A549 (cell line): ENCODE results near the gene ACSL5. TPM values are rescaled to one million over a fixed set of nuclear protein-coding genes. Genes with fewer than 3 reads are reported as not detected.

Experiments used
- ATAC-seq, 2 experiments: fragments of 200-7000 bp in 1 of 2; fragments of >200 bp in 1 of 2; cut with Nextera tagmentation in 1 of 2; cut with Tn5 transposase in 1 of 2; 3 replicates each; pipeline versions ENCODE4 v1.8.0 to v1.9.1; 2018 to 2020; ENCODE audit warnings: mild to moderate bottlenecking in 1 of 2, moderate library complexity in 1 of 2
- CTCF ChIA-PET: fragments of 300-600 bp; sonication (Branson Sonifier 250); formaldehyde crosslinking; extraction: SDS; loops from one replicate; lab custom pipeline; 2021; ENCODE audit warnings: antibody characterized with exemption, inconsistent platforms; lab: Yijun Ruan, JAX
- POLR2A ChIA-PET: fragments of 350-600 bp; formaldehyde crosslinking; extraction: SDS; loops from one replicate; lab custom pipeline; 2021; ENCODE audit warnings: antibody characterized with exemption, inconsistent platforms; lab: Yijun Ruan, JAX
- DNase-seq, 2 experiments: peaks; one replicate each; pipeline versions ENCODE4 v3.0.0 to v3.0.0-alpha.2; 2011 to 2016; ENCODE audit warnings: low read depth in 1 of 2, low spot score in 1 of 2
- FAIRE-seq: peaks from 2 replicates; lab custom pipeline; 2011; peaks lifted over from hg19 to GRCh38; lab: Jason Lieb, UNC
- H3K27ac ChIP-seq, 2 experiments: fragments of >200 bp; sonication (Bioruptor Twin); formaldehyde crosslinking; 3 replicates each; pipeline ENCODE4 v1.5.1; 2016 to 2017
- H3K4me1 ChIP-seq: fragments of >200 bp; sonication (Bioruptor Twin); formaldehyde crosslinking; 3 replicates; pipeline ENCODE4 v1.6.1; 2016
- H3K4me2 ChIP-seq: fragments of >200 bp; sonication (Bioruptor Twin); formaldehyde crosslinking; 3 replicates; pipeline ENCODE4 v1.6.1; 2016
- H3K4me3 ChIP-seq: fragments of >200 bp; sonication (Bioruptor Twin); formaldehyde crosslinking; 3 replicates; pipeline ENCODE4 v1.5.1; 2016
- H3K9me3 ChIP-seq: fragments of >200 bp; sonication (Bioruptor Twin); formaldehyde crosslinking; 3 replicates; pipeline ENCODE4 v1.6.1; 2016
- BCL3 ChIP-seq: fragments of >200 bp; sonication (Bioruptor Twin); formaldehyde crosslinking; IDR thresholded peaks from 3 replicates; pipeline ENCODE4 v1.6.1; 2016
- CBX8 ChIP-seq: fragments of 200-600 bp; sonication (generic); IDR thresholded peaks from 2 replicates; pipeline ENCODE4 v1.6.1; 2016
- CEBPB ChIP-seq, 2 experiments: fragments of >200 bp in 1 of 2; sonication (Bioruptor Twin) in 1 of 2; formaldehyde crosslinking in 1 of 2; IDR thresholded peaks; 2 replicates each; pipeline ENCODE4 v1.6.1; 2012 to 2016
- CHD4 ChIP-seq: fragments of 200-600 bp; sonication (generic); IDR thresholded peaks from 2 replicates; pipeline ENCODE4 v1.6.1; 2016; ENCODE audit warnings: antibody characterized with exemption, mild to moderate bottlenecking, borderline replicate concordance
- E2F6 ChIP-seq: IDR thresholded peaks from 2 replicates; pipeline ENCODE4 v1.6.1; 2012; ENCODE audit warnings: low read depth, borderline replicate concordance
- EHF ChIP-seq: fragments of 250-450 bp; sonication (Bioruptor Pico); IDR thresholded peaks from 2 replicates; pipeline ENCODE4 v1.5.0; 2020; ENCODE audit warnings: mild to moderate bottlenecking
- EP300 ChIP-seq, 2 experiments: fragments of >200 bp; sonication (Bioruptor Twin); formaldehyde crosslinking; IDR thresholded peaks; 2 replicates in 1 of 2; 3 replicates in 1 of 2; pipeline ENCODE4 v1.6.1; 2016 to 2017
- ESRRA ChIP-seq: fragments of 150-350 bp; IDR thresholded peaks from 2 replicates; pipeline ENCODE4 v1.6.1; 2014; ENCODE audit warnings: mild to moderate bottlenecking, low read length, borderline replicate concordance
- FOSL2 ChIP-seq, 2 experiments: fragments of 450-650 bp in 1 of 2; fragments of >200 bp in 1 of 2; sonication (Bioruptor Twin) in 1 of 2; formaldehyde crosslinking; IDR thresholded peaks; 2 replicates each; pipeline versions ENCODE4 v1.5.0 to v1.6.1; 2016 to 2020; ENCODE audit warnings: mild to moderate bottlenecking in 1 of 2, moderate library complexity in 1 of 2
- FOXS1 ChIP-seq: fragments of 250-450 bp; sonication (Bioruptor Pico); IDR thresholded peaks from 2 replicates; pipeline ENCODE4 v1.5.0; 2020; ENCODE audit warnings: mild to moderate bottlenecking, moderate library complexity
- HDAC2 ChIP-seq: fragments of 200-600 bp; sonication (generic); IDR thresholded peaks from 2 replicates; pipeline ENCODE4 v1.6.1; 2016
- HES2 ChIP-seq: fragments of >200 bp; sonication (Bioruptor Twin); formaldehyde crosslinking; IDR thresholded peaks from 2 replicates; pipeline ENCODE4 v1.6.1; 2016
- JUN ChIP-seq, 2 experiments: fragments of >200 bp; sonication (Bioruptor Twin); formaldehyde crosslinking; IDR thresholded peaks; 2 replicates in 1 of 2; 3 replicates in 1 of 2; pipeline ENCODE4 v1.6.1; 2016 to 2017
- MYC ChIP-seq: IDR thresholded peaks from 2 replicates; pipeline ENCODE4 v1.6.1; 2012; ENCODE audit warnings: mild to moderate bottlenecking, inconsistent platforms, low read length, improper control_type of control experiment, borderline replicate concordance
- NFE2L2 ChIP-seq: fragments of 150-350 bp; conservative IDR thresholded peaks from 2 replicates; pipeline ENCODE4 v1.6.1; 2014; ENCODE audit warnings: low read length
- PHF8 ChIP-seq: fragments of 200-600 bp; sonication (generic); IDR thresholded peaks from 2 replicates; pipeline ENCODE4 v1.6.1; 2016; ENCODE audit warnings: low read depth, mild to moderate bottlenecking, antibody characterized with exemption, moderate library complexity, borderline replicate concordance
- POLR2A ChIP-seq: IDR thresholded peaks from 2 replicates; pipeline ENCODE4 v1.6.1; 2012; ENCODE audit warnings: mild to moderate bottlenecking, low read length
- RAD21 ChIP-seq, 2 experiments: fragments of >200 bp in 1 of 2; sonication (Bioruptor Twin) in 1 of 2; formaldehyde crosslinking in 1 of 2; IDR thresholded peaks in 1 of 2; conservative IDR thresholded peaks in 1 of 2; 2 replicates in 1 of 2; 3 replicates in 1 of 2; pipeline ENCODE4 v1.6.1; 2012 to 2018; ENCODE audit warnings: inconsistent platforms in 1 of 2
- RARB ChIP-seq: fragments of 250-450 bp; sonication (Bioruptor Pico); IDR thresholded peaks from 2 replicates; pipeline ENCODE4 v1.8.0; 2021; ENCODE audit warnings: mild to moderate bottlenecking, moderate library complexity
- RFX5 ChIP-seq: fragments of 450-650 bp; IDR thresholded peaks from 2 replicates; pipeline ENCODE4 v1.7.1; 2014; ENCODE audit warnings: antibody characterized with exemption, mild to moderate bottlenecking, moderate library complexity
- ZFP36 ChIP-seq: fragments of 450-650 bp; IDR thresholded peaks from 2 replicates; pipeline ENCODE4 v1.6.1; 2014; ENCODE audit warnings: borderline replicate concordance; ENCODE audit not compliant: partially characterized antibody
- ZNF302 ChIP-seq: fragments of 250-450 bp; sonication (Bioruptor Pico); IDR thresholded peaks from 2 replicates; pipeline ENCODE4 v1.9.0; 2021; ENCODE audit warnings: inconsistent platforms, mild to moderate bottlenecking, moderate library complexity
- WGBS: methylation state at CpG from one replicate; pipeline ENCODE4 v1.1.6; 2017; ENCODE audit errors: missing lambda C conversion rate; 5-methylcytosine and 5-hydroxymethylcytosine counted together
- polyA plus RNA-seq, 4 experiments: library from polyadenylated mRNA; depleted of rRNA in 3 of 4; stranded (reverse); fragments of >200 nt; fragmentation: RNase III in 1 of 4; extraction: RNeasy Plus Mini Kit Qiagen cat#74134 plus additional on column Dnase treatment in 1 of 4; gene quantifications; 2 replicates in 3 of 4; 3 replicates in 1 of 4; pipeline ENCODE4 v1.2.3, GENCODE V29; 2011 to 2017
- TF ChIP-seq, protein P1 (sequence below): fragments of 150-350 bp; IDR thresholded peaks from 2 replicates; pipeline ENCODE4 v1.6.1; 2014; ENCODE audit warnings: low read depth, mild to moderate bottlenecking, low read length
- TF ChIP-seq, protein P2 (sequence below): fragments of 450-650 bp; IDR thresholded peaks from 2 replicates; pipeline ENCODE4 v1.6.1; 2014; ENCODE audit warnings: antibody characterized with exemption

Gene ACSL5
- polyA plus RNA-seq, 2 of the 4 experiments (the other 2 are of a cell fraction), result 0.15 to 0.25 TPM

DNA sequence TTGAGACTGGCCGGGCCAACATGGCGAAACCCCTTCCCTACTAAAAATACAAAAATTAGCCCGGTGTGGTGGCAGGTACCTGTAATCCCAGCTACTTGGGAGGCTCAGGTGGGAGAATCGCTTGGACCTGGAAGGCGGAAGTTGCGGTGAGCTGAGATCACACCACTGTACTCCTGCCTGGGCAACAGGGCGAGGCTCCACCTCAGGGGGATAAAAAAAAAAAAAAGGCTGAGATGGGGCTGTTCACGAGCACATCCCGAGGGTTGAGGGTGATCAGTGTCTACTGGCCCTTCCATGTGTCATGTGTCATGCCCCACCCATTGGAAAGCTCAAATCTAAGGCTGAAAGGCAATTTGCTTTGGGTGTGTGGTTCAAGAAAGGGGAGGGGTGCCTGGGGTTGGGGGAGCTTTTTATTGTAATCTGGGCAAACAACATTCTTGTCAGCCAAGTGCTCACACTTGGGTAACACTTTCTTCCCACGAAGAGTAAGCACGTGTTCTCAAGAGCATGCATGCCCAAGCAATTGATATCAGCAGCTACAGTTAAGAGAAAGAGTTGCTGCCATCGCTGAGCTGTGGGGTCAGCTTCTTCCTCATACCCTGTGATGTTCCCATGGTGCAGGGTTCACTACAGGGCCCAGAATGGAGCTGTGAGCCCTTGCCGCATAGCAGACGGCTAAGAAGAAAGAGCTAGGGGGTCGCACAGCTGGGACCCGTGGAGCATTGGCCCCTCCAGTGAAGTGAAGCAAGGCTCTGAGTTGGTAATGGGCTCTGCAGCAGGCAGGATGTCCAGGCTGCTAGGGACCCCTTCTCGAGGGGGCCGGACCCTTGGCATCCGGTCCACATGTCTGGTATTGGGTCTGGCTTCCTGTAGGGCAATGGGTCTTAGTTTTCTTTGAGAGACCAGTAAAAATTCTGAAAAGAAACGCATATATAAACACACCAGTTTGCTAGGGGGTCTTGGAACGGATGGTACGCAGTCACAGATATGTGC lies 9.9 kb upstream of the ACSL5 start:
- WGBS, result 70% methylated on average over 22 of the region's 22 CpGs
- Histone ChIP-seq H3K4me2 (no peak overlapping the region), H3K4me1 (peaks cover 6% of the 10 kb centered on the region; the same call in 1 of the 3 replicates), H3K27ac (no peak overlapping the region), H3K9me3 (no peaks in the 10 kb centered on the region)
- FAIRE-seq, result no peak
- no peak for TF ChIP-seq MYC
- TF ChIP-seq ESRRA, result no peak
- TF ChIP-seq JUN (IDR thresholded peaks at IDR 0.05), result no peak
- no peak for TF ChIP-seq PHF8
- no peak for TF ChIP-seq RFX5
- TF ChIP-seq, protein P1, sequence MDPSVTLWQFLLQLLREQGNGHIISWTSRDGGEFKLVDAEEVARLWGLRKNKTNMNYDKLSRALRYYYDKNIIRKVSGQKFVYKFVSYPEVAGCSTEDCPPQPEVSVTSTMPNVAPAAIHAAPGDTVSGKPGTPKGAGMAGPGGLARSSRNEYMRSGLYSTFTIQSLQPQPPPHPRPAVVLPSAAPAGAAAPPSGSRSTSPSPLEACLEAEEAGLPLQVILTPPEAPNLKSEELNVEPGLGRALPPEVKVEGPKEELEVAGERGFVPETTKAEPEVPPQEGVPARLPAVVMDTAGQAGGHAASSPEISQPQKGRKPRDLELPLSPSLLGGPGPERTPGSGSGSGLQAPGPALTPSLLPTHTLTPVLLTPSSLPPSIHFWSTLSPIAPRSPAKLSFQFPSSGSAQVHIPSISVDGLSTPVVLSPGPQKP, result no peak
- no peak for TF ChIP-seq HDAC2
- TF ChIP-seq NFE2L2, result no peak
- no peak for TF ChIP-seq EP300 (IDR thresholded peaks at IDR 0.05)
- TF ChIP-seq ZNF302 (CRISPR knock-in tag), result no peak
- TF ChIP-seq HES2, result no peak
- no peak for TF ChIP-seq CHD4
- TF ChIP-seq BCL3, result no peak
- TF ChIP-seq E2F6, result no peak
- no peak for TF ChIP-seq FOSL2 (IDR thresholded peaks at IDR 0.05)
- TF ChIP-seq FOSL2 (CRISPR knock-in tag; IDR thresholded peaks at IDR 0.05), result no peak
- no peak for TF ChIP-seq ZFP36
- no peak for TF ChIP-seq EHF
- no peak for TF ChIP-seq POLR2A
- TF ChIP-seq CEBPB (IDR thresholded peaks at IDR 0.05), result no peak
- TF ChIP-seq, all 56 proteins: peak for 0
- ChIA-PET POLR2A (no interaction called here), CTCF (interaction anchor here (0.6 to 1.5 kb wide), 3 partner anchors 11 to 71 kb away, joined by 3 read pairs; no protein-coding TSS in a partner anchor)
- DNase-seq (no peak), ATAC-seq (no peak)
- no peak overlapping the region for H3K4me3 ChIP-seq

DNA sequence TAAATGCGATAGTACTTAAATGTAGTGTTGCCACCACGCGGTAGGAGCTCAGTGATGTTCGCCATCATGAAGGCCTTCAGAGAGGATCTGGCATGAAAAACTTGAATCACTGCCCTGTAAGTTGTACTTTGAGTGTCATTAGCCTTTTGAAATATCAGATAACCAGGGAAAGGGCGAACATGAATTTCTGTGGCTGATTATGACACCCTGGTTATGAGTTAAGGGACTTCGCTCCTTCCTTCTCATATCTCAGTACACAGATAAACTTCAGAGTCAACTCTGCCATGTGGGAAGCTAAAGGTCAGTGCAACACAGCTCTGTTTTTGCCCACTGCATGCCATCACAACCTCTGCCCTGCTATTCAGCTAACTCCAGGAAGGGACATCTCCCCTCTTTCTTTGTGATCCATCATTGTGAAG lies 8.9 kb upstream of the ACSL5 start:
- DNase-seq (no peak), FAIRE-seq (no peak), ATAC-seq (no peak)
- Histone ChIP-seq H3K4me2 (no peak overlapping the region), H3K9me3 (no peaks in the 10 kb centered on the region), H3K27ac (no peak overlapping the region; a peak in 1 of 6 replicates), H3K4me3 (no peak overlapping the region), H3K4me1 (peaks cover 6% of the 10 kb centered on the region; the same call in 1 of the 3 replicates)
- WGBS, result 80% methylated on average over 6 of the region's 6 CpGs
- POLR2A ChIA-PET, result no interaction called here
- TF ChIP-seq FOXS1 (CRISPR knock-in tag) (no peak), CBX8 (no peak), ZNF302 (CRISPR knock-in tag) (no peak), BCL3 (no peak), RARB (CRISPR knock-in tag) (no peak), RAD21 (conservative IDR thresholded peaks at IDR 0.05 in 1 of 2, IDR thresholded peaks at IDR 0.05 in 1 of 2) (no peak), JUN (IDR thresholded peaks at IDR 0.05) (no peak)
- TF ChIP-seq, protein P2, sequence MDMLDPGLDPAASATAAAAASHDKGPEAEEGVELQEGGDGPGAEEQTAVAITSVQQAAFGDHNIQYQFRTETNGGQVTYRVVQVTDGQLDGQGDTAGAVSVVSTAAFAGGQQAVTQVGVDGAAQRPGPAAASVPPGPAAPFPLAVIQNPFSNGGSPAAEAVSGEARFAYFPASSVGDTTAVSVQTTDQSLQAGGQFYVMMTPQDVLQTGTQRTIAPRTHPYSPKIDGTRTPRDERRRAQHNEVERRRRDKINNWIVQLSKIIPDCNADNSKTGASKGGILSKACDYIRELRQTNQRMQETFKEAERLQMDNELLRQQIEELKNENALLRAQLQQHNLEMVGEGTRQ, result no peak
- CTCF ChIA-PET, result interaction anchor here (0.6 to 2.2 kb wide), 4 partner anchors 9 to 48 kb away, joined by 3 to 4 read pairs (median 3); partner anchors contain the start of gene ACSL5
